ENCODE measurements around the gene IQCC.

Gene IQCC

GRCh38 chr1:32195531-32195930 lies 9.9 kb upstream of the IQCC start:
- Histone ChIP-seq H3K27ac (ENCODE audit: low read depth, low read length, poor library complexity, severe bottlenecking) (no peak overlapping the region), H4K20me1 (ENCODE audit: insufficient read depth, low read length) (no peaks in the 10 kb centered on the region), H3K9me2 (ENCODE audit: low read depth, low read length) (no peaks in the 10 kb centered on the region), H3K79me2 (ENCODE audit: insufficient read depth, low read length) (no peaks in the 10 kb centered on the region), H2AFZ (ENCODE audit: low read length) (no peak overlapping the region), H3K4me3 (ENCODE audit: low read depth, low read length, poor library complexity, severe bottlenecking) (no peak overlapping the region), H3K4me1 (ENCODE audit: insufficient read depth, low read length, severe bottlenecking) (peaks cover 14% of the 10 kb centered on the region), H3K36me3 (ENCODE audit: insufficient read depth, low read length) (peaks cover 74% of the 10 kb centered on the region), H3F3A (ENCODE audit: insufficient read depth, low read length) (no peaks in the 10 kb centered on the region), H3K9me3 (ENCODE audit: low read length) (no peaks in the 10 kb centered on the region), H3K4me2 (ENCODE audit: low read length) (no peak overlapping the region), H3K9ac (ENCODE audit: low read length) (no peak overlapping the region), H3K27me3 (ENCODE audit: insufficient read depth, low read length) (no peaks in the 10 kb centered on the region)
- TF ChIP-seq CTCF (IDR thresholded peaks at IDR 0.05; ENCODE audit: low read length) (no peak), EZH2 (IDR thresholded peaks at IDR 0.05; ENCODE audit: borderline replicate concordance, low read length) (no peak)

DNA sequence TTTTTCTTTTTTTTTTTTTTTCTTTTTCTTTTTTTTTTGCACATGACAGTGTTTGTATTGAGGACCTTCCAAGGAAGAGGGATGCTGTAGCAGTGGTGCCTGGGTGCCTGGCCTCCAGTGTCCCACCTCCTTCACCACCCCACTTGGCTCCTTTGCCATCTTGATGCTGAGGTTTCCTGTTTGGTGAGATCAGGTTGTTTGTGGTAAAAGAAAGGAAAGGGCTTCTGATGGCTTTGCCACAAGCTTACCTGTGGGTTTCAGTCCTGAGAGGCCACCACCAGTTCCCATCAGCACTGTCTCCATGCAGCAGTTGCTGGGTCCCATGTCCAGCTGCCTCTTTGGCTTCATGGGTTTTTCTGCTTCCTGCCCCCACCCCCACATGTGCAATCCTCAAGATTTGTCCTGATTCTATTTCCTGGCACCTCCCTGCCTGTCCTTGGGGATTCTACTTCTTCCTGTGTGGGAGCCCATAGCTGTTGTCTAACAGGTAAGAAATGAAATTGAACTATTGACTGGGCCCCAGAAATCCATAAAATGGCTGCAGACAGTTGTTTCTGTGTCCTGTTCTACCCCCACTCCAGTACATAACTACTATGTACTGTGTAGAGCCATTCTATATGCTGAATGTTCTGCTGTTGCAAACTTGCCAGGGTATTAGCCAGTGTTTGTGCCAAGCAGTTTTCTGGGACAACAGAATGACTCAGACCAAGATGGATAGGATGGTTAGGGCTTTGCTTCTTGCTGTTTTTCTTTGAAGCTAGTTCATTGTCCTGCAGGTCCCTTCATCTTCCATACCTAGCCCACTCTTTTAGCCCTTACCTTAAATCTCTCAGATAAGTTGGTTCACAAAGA lies 9.3 kb upstream of the IQCC start:
- H3K9ac ChIP-seq (ENCODE audit: low read length), result no peak overlapping the region
- H4K20me1 ChIP-seq (ENCODE audit: insufficient read depth, low read length), result no peaks in the 10 kb centered on the region
- H3K4me1 ChIP-seq (ENCODE audit: insufficient read depth, low read length, severe bottlenecking), result peaks cover 18% of the 10 kb centered on the region
- H3K79me2 ChIP-seq (ENCODE audit: insufficient read depth, low read length), result no peaks in the 10 kb centered on the region
- no peak overlapping the region for H3K4me3 ChIP-seq (ENCODE audit: low read depth, low read length, poor library complexity, severe bottlenecking)
- H3K27me3 ChIP-seq (ENCODE audit: insufficient read depth, low read length), result no peaks in the 10 kb centered on the region
- no peaks in the 10 kb centered on the region for H3F3A ChIP-seq (ENCODE audit: insufficient read depth, low read length)
- H3K4me2 ChIP-seq (ENCODE audit: low read length), result no peak overlapping the region
- no peaks in the 10 kb centered on the region for H3K9me2 ChIP-seq (ENCODE audit: low read depth, low read length)
- no peak overlapping the region for H2AFZ ChIP-seq (ENCODE audit: low read length)
- H3K27ac ChIP-seq (ENCODE audit: low read depth, low read length, poor library complexity, severe bottlenecking), result no peak overlapping the region
- no peaks in the 10 kb centered on the region for H3K9me3 ChIP-seq (ENCODE audit: low read length)
- no peak for TF ChIP-seq CTCF (IDR thresholded peaks at IDR 0.05; ENCODE audit: low read length)
- no peak for TF ChIP-seq EZH2 (IDR thresholded peaks at IDR 0.05; ENCODE audit: borderline replicate concordance, low read length)
- peaks cover 69% of the 10 kb centered on the region for H3K36me3 ChIP-seq (ENCODE audit: insufficient read depth, low read length)

GRCh38 chr1:32197074-32197473 lies 8.4 kb upstream of the IQCC start:
- no peak overlapping the region for H3K27ac ChIP-seq (ENCODE audit: low read depth, low read length, poor library complexity, severe bottlenecking)
- H3F3A ChIP-seq (ENCODE audit: insufficient read depth, low read length), result no peaks in the 10 kb centered on the region
- H3K9ac ChIP-seq (ENCODE audit: low read length), result no peak overlapping the region
- H3K27me3 ChIP-seq (ENCODE audit: insufficient read depth, low read length), result no peaks in the 10 kb centered on the region
- no peak overlapping the region for H2AFZ ChIP-seq (ENCODE audit: low read length)
- H3K9me2 ChIP-seq (ENCODE audit: low read depth, low read length), result no peaks in the 10 kb centered on the region
- no peaks in the 10 kb centered on the region for H4K20me1 ChIP-seq (ENCODE audit: insufficient read depth, low read length)
- H3K4me1 ChIP-seq (ENCODE audit: insufficient read depth, low read length, severe bottlenecking), result peaks cover 27% of the 10 kb centered on the region
- H3K36me3 ChIP-seq (ENCODE audit: insufficient read depth, low read length), result peaks cover 60% of the 10 kb centered on the region
- H3K79me2 ChIP-seq (ENCODE audit: insufficient read depth, low read length), result no peaks in the 10 kb centered on the region
- H3K4me2 ChIP-seq (ENCODE audit: low read length), result no peak overlapping the region
- no peaks in the 10 kb centered on the region for H3K9me3 ChIP-seq (ENCODE audit: low read length)
- no peak overlapping the region for H3K4me3 ChIP-seq (ENCODE audit: low read depth, low read length, poor library complexity, severe bottlenecking)
- TF ChIP-seq CTCF (IDR thresholded peaks at IDR 0.05; ENCODE audit: low read length) (no peak), EZH2 (IDR thresholded peaks at IDR 0.05; ENCODE audit: borderline replicate concordance, low read length) (no peak)
